GM19043 (cell line): ENCODE results near the gene PPCDC.

Experiments
- ATAC-seq: cut with Tn5 transposase; IDR thresholded peaks from one replicate; pipeline ENCODE4 v1.9.1; 2021; ENCODE audit warnings: low read depth; ENCODE audit not compliant: unreplicated experiment

The PPCDC gene

DNA sequence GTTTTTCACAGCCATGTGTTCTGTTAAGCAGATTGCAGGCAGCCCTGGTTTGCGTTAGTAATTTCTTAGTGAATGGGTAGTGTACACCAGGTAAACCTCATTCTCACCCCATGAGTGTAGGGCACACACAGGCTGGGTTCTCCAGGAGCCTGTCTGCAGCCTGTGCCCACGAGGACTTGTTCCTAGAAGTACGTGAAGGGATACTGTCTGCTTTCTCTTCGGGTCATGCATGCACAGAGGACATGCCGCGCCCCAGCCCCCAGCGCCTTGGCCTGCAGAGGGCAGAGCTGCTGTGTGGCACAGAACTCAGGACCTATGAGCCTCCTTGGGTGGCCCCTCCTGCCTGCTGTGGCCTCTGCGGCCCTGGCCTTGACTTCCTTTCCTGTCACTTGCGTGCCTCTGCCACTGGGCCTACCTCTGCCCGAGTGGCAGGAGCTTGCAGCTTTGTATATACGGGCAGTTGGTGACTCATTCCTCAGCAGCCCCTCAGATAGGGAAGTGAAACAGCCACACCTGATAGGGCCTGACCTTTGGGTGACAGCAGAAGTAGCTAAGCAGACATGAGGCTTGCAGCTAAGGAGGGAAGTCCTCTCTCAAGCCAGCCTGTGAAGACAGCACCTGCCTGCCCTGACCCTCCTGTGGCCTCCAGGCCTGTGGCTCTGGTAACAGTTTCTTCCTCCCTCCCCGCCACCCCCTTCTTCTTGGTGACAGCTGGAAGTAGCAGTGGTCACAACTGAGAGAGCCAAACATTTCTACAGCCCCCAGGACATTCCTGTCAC is 19.5 kb downstream of the PPCDC start:
- ATAC-seq = peak; percentile 65

- peak; percentile 20 for ATAC-seq
Observed at GRCh38 chr15:75043509-75044257, 20.3 kb downstream of the PPCDC start.

DNA sequence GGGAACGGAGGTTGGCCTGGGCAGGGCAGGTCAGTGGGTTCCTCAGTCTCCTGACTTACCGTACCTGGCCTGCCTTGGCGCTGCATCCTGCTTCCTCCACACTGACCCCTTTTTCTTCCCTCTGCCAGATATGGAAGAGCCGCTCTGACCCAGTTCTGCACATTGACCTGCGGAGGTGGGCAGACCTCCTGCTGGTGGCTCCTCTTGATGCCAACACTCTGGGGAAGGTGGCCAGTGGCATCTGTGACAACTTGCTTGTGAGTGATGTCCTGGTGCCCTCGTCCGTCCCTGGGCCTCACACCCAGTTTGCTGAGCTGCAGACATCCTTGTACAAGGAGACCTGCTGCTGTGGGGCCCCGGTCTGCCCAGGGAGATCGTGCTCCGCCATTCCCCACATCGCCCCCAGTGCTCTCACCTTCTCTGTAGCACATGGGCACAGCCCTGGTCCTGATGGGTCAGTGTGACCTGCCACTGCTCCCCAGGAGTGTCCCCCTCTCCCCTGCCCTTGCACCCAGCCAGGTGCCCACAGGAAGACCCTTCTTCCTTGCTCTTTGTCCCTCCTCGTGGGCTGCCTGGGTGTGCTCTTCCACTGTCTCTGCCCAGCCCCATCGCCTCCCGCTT is 21.0 kb downstream of the PPCDC start:
- no peak for ATAC-seq

- ATAC-seq = no peak
Observed at GRCh38 chr15:75045332-75046015, 22.1 kb downstream of the PPCDC start.

- ATAC-seq = no peak
Observed at GRCh38 chr15:75048394-75048793, 25.0 kb downstream of the PPCDC start.

- ATAC-seq = no peak
Observed at GRCh38 chr15:75049392-75049791, 26.0 kb downstream of the PPCDC start.

DNA sequence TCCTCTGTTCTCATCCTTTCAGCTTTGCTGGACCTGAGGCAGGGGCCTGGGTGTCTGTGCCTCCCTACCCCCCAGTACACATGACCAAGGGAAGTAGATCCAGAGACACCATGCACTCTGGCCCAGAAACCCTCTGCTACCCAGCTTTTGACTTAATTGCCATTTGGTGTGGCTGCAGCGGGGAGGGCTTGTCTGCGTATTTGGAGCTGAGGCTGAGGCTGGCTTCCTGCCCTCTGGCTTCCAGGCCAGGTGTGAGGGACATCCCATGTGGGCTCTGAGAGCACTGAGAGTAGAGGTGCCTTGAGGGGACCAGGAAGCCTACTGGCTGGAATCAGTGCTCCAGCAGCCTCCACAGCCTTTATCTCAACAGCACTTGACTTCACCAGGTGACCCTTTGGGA is 26.9 kb downstream of the PPCDC start:
- ATAC-seq = no peak

DNA sequence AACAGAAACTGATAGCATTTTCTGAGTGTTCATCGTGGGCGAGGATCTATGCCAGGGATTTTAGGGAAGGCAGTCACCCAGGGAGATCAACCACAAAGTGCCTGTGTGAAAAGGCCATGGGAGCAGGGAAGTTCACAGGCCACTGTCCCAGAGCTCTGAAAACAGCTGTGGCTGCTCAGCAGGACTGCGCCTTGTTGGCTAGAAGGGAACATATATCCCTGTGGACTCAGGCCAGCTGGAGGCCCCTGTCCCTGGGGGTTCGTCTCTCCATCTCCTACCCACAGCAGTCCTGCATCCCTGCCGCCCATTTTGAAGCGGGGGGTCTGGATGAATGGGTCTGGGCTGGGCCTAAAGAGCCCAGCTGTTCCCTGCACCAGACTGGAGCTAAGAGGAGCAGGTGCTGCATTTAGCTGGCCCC is 27.8 kb downstream of the PPCDC start:
- ATAC-seq = no peak

GRCh38 chr15:75051711-75052110 is 28.3 kb downstream of the PPCDC start:
- ATAC-seq = no peak

- ATAC-seq = no peak
Observed at GRCh38 chr15:75052972-75053747, 29.8 kb downstream of the PPCDC start.

GRCh38 chr15:75053748-75054125 is 30.3 kb downstream of the PPCDC start:
- no peak for ATAC-seq

- ATAC-seq = no peak
Observed at GRCh38 chr15:75054172-75054897, 30.9 kb downstream of the PPCDC start.

- no peak for ATAC-seq
Observed at GRCh38 chr15:75056036-75056435, 32.6 kb downstream of the PPCDC start.

- no peak for ATAC-seq
Observed at GRCh38 chr15:75058127-75058905, 34.9 kb downstream of the PPCDC start.

DNA sequence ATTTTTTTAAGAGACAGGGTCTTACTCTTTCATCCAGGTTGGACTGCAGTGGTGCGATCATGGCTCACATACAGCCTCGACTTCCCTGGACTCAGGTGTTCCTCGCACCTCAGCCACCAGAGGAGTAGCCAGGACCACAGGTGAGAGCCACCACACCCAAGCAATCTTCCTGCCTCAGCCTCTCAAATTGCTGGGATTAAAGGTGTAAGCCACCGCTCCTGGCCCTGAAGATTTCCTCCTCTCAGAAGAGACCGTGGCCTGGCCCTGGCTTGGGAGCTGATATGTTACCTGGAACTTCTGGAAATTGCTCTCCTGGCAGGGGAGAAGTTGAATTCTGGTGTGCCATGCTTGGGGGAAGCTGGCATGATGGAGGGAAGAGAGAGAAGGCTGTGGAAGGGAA is 36.2 kb downstream of the PPCDC start:
- ATAC-seq = no peak

GRCh38 chr15:75061272-75061671 is 37.9 kb downstream of the PPCDC start:
- no peak for ATAC-seq

GRCh38 chr15:75062706-75063105 is 39.3 kb downstream of the PPCDC start:
- no peak for ATAC-seq

- no peak for ATAC-seq
Observed at GRCh38 chr15:75063338-75063737, 39.9 kb downstream of the PPCDC start.

DNA sequence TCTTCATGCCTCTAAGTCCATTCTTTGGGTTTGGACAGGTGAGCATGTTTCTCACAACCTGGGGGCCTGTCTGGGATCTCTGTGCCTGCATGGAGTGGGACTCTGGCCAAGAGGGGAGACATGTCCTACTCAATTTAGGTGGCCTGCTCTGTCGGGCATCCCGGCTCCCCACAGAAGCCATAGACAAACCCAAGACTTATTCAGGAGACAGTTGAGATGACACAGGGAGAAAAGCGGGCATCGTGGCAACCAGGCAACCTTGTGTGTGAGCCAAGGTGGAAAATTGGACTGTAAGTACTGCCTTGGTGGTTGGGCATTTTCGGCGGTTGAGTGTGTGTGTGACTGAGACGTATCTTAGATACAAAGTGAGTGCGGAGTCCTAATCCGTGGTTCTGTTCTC is 40.5 kb downstream of the PPCDC start:
- ATAC-seq = no peak
